NCI-H524 treated with DMSO at 0.1 percent for 48 hours (cell line): ENCODE data around the gene ORAI3.
"Not testable (repeated sequence)": the region's sequence is repeated elsewhere in the genome, so short reads cannot be mapped to it uniquely, and the experiment has no call there.

Experiments used
- DNase-seq: peaks from one replicate; lab custom pipeline; 2025; lab: John Stamatoyannopoulos, UW

ORAI3 gene

DNA sequence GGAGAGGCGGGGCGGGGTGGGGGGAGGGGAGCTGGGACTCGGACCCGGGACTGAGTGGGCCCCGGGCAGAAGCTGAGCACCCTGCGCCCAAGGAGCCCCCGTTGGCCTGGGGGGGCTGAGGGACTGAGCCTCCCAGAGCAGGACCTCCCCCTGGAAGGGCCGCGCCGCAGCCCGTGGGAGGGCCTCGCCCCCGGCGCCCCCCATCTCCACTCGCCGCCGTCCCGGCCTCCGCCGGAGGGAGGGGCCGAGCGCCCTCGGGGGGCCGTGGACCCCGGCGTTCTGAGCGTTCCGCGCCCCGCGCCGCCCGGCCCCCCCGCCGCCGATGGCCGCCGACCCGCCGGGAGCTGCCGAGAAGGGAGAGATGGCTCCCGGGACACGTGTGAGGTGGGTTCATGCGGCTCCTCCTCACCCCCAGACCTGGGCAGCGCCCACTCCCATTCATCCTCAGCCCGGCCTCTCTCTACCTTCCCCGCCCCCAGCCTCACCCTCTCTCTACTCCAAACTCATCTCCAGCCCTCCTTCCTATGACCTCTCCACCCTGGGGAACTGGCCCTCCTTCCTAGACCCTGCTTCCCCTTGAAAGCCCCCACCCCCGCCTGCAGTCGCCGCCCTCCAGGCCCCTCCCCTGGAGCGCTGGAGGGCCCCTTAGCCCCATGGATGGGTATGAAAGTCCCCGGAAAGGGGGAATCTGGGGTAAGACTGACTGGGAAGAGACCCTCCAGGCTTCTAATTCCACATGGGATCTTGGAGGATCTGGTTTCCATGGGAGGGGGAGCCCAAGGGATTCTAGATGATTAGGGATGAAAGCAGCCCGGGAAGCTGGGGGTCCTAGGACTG, 24.6 kb upstream of the ORAI3 start:
- no peak for DNase-seq

DNA sequence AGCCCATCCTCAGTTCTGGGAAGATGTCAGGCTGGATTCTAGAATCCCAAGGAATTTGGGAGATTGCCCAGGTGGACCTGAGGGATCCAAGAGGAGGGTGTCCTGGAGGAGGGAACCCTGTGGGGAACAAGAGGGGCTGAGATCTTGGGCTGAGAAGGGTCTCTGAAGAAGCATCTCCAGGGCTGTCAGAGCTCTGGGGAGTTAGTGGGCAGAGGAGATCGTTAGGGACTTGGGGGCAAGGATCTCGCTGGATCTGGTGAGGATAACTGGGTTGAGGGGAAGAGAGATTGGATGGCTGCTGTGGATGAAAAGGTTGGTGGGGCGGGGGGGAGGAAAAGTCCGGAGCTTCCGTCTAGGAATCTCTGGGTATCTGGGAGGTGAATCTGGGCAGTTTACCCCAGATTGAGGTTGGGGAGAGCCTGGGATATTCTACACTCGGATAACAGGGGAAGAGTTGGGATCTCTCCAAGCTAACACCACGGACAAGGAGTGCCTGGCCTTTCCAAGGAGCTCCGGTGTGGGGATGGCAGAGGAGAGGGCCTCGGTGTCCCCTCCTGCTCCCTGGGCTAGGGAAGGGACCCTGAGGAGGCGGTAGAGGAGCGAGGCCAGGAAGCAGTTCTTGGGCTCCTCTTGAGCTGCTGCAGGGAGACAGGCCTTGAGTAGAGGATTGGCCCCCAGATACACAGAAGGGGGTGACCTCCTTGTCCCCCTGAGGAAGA, 23.8 kb upstream of the ORAI3 start:
- DNase-seq = no peak

DNA sequence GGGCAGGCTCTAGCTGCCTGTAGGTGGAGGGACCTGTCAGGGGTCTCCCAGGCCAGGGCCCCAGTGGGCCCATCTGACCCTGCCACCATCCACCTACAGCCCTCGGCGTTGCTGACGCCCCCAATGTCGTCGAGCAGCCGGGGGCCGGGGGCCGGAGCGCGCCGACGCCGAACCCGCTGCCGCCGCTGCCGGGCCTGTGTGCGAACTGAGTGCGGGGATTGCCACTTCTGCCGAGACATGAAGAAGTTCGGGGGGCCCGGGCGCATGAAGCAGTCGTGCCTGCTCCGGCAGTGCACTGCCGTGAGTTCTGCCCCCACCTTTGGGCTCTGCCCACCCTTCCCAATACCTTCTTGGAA, 23.3 kb upstream of the ORAI3 start:
- DNase-seq = no peak

DNA sequence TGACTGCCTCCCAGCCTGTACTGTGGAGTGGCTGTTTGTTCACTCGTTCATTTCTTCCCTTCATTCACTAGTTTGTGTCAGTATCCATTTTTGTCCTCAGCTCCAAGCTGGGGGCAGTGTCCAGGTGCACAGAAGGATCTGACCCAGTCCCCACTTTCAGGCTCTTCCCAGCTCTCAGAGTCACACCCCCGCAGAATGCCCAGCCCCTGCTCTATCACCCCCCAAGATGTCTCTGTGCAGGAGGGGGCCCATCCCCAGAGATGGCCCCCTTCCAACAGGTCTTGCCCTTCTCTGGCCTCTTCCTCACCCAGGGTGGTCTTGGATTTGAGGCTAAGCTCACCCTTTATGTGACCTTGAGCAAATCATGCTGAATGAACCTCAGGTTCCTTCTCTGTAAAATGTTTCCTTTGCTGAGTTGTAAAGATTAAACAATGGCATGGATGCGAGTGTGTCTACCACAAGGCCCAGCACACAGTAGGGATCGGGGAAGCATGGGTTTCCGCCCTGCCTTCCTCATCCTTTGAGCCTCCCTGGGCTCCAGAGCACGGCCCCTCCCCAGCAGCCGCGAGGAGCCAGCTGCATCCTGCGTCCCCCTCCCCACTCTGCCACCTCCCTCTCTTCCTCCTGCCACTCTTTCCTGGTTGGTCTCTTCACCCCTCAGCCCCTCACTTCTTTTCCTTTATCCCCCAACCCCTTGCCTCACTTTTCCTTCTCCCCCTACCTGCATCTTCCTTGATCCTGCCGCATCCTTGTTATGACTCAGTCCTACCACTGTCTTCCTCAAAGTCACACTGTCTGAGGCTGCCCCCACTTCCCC, 22.7 kb upstream of the ORAI3 start:
- no peak for DNase-seq

DNA sequence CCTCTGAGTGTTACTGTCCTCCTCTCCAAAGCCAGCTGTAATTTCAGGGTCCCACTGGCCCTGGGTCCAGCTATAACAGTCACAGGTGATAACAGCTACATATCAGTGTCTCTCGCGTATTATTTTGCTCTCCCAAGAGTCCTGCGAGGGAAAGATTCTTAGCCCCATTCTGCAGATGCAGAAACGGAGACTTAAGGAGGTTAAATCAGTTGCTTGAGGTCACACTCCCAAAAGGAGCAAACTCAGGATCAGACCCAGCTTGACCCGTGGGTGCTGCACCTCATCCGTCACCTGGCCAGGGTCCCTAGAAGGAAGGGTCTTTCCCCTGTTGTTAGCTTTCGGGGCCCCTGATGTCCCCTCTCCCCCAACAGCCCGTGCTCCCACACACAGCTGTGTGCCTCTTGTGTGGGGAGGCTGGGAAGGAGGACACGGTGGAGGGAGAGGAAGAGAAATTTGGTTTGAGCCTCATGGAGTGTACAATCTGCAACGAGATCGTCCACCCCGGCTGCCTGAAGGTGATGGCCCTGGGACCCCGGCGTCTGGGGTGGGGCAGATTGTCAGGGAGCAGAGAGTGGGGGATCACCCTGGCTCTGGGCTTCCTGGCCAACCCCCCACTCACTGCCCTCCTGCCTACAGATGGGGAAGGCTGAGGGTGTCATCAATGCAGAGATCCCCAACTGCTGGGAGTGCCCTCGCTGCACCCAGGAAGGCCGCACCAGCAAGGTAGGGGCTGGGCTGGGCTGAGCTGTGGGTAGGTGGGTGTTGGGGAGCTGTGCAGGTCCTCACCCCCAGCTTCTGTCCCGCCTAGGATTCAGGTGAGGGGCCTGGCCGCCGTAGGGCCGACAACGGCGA, 21.7 kb upstream of the ORAI3 start:
- DNase-seq = no peak

DNA sequence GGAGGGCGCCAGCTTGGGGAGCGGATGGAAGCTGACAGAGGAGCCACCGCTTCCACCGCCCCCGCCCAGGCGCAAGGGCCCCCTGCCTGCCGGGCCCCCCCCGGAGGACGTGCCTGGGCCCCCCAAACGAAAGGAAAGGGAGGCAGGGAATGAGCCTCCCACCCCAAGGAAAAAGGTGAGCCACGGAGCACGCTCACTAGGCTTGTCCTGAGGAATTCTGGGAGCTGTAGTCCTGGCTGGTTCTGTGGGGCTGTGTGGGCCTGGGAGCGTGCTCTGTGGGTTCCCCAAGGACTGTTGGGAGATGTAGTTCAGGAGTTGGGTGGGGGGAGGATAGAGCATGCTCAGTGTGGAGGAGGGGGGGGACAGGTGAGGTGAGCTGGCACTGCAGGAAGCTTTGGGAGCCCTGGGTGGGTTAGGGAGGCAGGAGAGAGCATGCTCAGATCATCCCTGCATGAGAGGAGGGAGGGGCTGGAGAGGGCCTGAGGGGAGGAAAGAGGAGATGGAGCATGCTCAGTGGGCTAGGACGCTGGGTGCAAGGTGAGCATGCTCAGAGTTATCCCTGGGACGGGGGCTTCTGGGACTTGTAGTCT, 21.0 kb upstream of the ORAI3 start:
- peak; percentile 71 for DNase-seq

DNA sequence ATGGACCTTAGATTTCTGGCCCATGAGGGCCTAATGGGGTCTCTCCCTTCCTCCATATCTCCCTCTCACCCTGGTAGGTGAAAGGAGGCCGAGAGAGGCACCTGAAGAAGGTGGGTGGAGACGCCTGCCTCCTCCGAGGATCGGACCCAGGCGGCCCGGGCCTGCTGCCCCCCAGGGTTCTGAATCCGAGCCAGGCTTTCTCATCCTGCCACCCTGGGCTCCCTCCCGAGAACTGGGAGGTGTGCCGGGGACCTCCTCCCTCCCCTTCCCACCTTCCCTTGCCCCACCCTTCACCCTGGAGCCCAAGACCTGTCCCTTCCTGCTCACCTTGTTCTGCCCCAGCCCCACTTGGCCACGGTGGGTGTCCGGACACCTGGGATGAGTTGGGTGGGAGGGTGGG, 20.5 kb upstream of the ORAI3 start:
- no peak for DNase-seq

DNA sequence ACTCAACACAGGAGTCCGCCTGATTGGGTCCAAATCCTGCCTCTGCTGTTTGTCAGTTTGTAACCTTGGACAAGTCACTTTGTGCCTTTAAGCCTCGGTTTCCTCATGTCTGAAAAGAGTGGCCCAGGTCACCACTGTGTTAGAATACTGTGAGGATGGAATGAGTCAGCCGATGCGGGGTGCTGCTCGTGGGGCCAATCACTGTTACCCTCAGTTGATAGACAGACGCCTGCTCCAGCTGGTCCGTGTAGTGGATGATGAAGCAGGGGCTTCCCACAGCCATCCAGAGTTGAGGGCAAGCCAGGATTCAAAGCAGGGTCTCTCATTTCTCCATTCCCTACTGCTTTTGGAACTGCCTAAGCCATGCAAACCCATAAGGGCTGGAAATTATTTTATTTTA, 19.7 kb upstream of the ORAI3 start:
- DNase-seq = no peak

DNA sequence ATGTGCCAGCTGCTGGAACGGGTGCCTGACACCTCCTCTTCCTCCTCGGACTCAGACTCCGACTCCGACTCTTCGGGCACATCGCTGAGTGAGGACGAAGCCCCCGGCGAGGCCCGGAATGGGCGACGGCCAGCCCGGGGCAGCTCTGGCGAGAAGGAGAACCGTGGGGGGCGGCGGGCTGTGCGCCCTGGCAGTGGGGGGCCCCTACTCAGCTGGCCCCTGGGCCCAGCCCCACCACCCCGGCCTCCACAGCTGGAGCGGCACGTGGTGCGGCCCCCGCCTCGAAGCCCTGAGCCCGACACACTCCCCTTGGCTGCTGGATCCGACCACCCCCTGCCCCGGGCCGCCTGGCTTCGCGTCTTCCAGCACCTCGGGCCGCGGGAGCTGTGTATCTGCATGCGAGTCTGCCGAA, 18.7 kb upstream of the ORAI3 start:
- DNase-seq = no peak

DNA sequence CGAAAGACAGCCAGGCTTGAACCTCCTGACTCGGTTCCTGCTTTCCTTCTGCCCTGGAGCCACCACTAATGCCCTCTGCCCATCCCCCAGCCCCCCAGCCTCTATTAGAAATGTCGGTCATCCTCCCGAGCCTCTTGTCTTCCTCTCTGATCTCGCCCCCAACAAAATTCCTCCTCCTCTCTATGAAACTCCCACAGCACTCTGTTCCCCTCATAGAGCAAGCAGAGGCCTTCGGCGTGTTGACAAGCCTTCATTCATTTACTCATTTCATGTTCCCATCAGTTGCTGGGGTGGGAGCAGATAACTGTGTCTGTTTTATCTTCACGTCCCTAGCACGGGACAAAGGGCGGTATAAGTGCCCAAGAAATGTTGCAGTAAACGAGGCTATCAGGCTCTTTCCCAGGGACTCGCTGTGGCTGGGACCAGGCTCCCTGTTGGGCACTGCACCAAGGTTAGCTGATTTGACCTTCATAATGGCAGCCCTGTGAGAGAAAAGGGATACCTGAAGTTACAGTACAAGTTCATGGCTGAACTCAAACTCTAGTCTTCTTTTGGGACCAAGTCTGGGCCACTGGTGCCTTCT, 17.7 kb upstream of the ORAI3 start:
- DNase-seq = no peak

DNA sequence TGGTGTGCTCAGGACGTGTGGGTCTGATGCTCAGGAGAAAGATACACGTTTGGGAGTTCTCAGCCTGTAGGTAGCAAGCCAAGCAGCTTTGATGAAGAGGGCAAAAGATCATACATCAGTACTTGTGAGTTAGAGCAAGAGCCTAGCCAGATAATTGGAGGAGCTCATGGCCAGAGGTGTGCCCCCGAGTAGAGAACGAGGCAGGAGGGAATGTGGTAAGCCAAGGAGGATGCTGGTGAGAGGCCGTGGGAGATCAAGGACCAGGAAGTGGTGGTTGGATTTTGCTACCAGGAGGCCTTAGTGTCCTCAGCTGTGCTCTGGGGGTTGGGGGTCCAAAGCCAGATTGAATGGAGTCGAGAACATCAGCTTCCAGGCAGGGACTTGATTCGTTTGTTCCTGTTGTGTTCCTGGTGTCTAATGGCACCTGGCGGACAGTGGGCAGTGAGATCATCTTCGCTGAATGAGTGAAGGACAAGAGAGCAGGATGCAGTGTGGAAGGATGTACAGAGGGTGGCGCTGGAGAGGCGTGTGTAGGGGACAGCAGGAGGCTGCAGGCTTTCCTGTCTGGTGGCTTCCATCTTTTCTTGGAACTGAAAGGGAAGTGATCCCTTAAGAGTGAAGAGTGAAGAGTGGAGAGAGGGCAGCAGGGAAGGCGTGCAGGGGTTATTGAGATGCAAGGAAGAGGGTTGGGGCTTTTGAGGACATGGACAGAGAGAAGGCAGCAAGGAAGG, 13.9 kb upstream of the ORAI3 start:
- DNase-seq = no peak

DNA sequence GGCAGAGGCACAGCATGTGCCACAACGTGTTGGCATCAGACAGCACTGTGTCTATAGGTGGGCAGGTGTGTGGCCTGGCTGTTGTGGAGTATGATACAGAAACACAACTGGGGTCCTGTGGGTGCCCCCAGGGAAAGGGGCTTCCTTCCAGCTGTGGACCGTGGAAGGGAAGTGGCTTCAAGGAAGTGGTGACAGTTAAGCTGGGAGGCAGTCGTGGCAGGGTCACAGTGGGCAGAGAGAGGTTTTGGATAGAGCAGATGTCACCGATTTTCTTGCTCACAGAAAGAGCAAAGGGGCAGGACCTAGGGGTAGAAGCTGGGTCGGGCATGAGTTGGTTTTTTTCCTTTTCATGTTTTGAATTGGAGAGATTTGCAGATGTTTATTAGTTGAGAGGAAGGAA, 11.2 kb upstream of the ORAI3 start:
- DNase-seq = no peak

DNA sequence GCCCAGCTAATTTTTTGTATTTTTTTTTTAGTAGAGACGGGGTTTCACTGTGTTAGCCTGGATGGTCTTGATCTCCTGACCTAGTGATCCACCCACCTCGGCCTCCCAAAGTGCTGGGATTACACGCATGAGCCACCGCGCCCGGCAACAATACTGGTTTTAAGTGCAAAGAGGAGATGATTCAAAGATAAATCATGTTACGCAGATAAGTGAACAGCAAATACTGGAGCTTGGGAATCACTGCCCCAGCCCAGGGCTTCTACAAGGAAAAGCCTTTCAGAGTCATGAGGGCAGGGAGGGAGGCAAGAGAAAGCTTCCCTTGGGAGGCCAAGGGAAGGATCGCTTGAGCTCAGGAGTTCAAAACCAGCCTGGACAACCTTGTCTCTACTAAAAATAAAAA, 9.3 kb upstream of the ORAI3 start:
- not testable (repeated sequence) for DNase-seq

DNA sequence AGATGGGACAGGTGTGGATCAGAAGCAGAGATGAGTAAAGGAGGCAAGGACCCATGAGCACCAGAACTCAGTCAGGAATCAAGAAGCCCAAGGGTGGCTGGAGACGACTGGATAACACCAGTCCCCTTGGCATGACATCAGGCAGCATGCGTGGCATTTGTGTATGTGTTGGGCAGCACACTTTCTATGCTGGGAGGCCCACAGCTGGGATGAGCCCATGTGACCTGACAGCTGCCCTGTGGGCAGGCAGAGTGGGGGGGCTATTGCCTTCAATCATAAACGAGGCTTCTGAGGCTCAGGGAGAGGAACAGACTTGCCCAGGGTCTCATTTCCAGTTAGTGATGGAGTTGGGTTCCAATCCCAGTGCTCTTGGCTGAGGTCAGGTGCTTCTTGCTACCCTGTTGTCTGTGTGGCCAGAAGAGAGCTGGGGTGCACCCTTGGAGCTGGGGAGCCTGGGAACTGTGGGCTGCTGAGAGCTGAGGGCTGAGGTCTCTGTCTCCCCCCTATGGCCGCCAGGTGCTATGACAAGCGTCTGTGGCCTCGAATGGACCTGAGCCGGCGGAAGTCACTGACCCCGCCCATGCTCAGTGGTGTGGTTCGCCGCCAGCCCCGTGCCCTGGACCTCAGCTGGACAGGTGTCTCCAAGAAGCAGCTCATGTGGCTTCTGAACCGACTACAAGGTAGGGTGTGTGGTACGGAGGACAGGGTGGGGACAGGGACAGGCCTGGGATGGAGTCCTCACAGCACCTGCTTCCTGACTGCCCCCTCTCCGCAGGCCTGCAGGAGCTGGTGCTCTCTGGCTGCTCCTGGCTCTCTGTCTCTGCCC, 7.1 kb upstream of the ORAI3 start:
- DNase-seq = no peak

DNA sequence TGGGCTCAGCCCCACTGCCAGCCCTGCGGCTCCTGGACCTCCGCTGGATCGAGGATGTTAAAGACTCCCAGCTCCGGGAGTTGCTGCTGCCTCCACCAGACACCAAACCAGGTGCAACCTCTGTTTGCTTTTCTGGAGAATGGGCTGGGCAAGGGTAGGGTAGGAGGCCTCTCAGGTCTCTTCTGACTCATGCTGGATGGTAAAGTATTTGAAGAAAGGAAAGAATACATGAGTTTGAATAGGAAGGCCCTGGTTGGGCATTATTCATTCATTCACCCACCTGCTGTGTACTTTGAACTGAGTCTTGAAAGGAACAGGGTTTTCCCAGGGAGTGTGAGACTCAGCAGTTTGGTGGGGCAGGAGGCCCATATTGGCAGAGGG, 6.5 kb upstream of the ORAI3 start:
- DNase-seq = no peak

DNA sequence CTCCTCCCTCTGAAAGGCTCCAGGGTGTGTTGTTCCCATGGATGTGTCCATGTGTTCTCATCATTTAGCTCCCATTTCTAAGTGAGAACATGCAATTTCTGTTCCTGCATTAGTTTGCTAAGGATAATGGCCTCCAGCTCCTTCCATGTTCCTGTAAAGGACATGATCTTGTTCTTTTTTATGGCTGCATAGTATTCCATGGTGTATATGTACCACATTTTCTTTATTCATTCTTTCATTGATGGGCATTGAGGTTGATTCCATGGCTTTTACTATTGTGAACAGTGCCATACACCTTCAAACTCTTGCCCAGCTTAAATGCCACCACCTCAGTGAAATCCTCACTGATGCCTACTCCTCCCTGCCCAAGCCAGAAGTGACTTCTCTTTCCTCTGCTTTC, 4.5 kb upstream of the ORAI3 start:
- no peak for DNase-seq

DNA sequence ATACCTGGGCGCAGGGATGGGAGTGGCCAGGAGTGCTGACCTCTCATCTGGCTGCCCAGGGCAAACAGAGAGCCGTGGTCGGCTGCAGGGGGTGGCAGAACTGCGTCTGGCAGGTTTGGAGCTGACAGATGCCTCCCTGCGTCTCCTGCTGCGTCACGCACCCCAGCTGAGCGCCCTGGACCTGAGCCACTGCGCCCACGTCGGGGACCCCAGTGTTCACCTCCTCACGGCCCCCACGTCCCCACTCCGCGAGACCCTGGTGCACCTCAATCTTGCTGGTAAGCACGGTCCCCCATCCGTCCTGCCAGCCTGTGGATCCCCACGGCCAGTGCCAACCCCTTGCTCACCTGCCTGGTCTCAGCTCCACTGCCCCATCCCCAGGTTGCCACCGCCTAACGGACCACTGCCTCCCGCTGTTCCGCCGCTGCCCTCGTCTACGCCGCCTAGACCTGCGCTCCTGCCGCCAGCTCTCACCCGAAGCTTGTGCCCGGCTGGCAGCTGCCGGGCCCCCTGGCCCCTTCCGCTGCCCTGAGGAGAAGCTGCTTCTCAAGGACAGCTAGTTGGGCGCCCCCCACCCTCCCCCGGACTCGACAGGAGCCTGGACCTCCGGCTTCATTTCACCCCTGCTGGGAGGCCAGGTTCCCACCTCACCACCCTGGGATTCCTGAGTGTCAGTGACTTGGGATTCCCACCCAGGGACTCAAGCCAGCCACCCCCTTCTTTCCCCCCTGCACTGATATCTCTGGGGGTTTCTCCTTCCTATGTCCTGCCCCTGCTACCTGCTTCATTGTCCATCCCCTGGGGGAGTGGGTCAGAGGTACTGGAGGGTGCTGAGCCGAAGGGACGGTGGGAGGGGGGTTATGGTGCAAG, 2.0 kb upstream of the ORAI3 start:
- DNase-seq = no peak

DNA sequence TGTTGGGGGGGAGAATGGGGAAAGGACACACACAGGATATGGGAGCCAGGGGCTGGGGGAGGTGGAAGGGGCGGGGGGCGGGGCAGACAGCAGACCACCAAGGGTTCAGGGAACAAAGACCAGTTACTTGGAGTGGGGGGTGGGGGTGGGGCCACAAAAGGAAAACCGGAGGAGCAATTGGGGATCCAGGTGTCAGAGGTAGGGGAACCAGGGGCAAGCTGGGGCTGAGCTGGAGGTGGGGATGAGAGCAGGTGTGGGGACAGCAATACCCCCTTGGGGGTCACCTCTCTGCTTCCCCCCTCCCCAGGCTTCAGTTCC, 1.4 kb upstream of the ORAI3 start:
- no peak for DNase-seq
